GM19395 (cell line): ENCODE measurements around the gene INO80D.
A peak's percentile ranks its signal among the peaks of the same experiment; 100 is the strongest.
"Not testable (repeated sequence)": the region's sequence is repeated elsewhere in the genome, so short reads cannot be mapped to it uniquely, and the experiment has no call there.

Source experiments
- ATAC-seq: cut with Tn5 transposase; IDR thresholded peaks from one replicate; pipeline ENCODE4 v1.9.1; 2021; ENCODE audit warnings: mild to moderate bottlenecking, moderate library complexity; ENCODE audit not compliant: unreplicated experiment

The INO80D gene

DNA sequence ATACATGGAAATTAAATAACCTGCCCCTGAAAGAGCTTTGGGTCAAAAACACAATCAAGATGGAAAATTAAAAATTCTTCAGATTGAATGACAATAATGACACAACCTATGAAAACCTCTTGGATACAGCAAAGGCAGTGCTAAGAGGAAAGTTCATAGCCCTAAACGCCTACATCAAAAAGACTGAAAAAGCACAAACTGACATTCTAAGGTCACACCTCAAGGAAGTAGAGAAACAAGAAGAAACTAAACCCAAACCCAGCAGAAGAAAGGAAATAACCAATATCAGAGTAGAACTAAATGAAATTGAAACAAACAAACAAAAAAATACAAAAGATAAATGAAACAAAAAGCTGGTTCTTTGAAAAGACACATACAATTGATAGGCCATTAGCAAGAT, 52.5 kb downstream of the INO80D start:
- ATAC-seq: not testable (repeated sequence)

DNA sequence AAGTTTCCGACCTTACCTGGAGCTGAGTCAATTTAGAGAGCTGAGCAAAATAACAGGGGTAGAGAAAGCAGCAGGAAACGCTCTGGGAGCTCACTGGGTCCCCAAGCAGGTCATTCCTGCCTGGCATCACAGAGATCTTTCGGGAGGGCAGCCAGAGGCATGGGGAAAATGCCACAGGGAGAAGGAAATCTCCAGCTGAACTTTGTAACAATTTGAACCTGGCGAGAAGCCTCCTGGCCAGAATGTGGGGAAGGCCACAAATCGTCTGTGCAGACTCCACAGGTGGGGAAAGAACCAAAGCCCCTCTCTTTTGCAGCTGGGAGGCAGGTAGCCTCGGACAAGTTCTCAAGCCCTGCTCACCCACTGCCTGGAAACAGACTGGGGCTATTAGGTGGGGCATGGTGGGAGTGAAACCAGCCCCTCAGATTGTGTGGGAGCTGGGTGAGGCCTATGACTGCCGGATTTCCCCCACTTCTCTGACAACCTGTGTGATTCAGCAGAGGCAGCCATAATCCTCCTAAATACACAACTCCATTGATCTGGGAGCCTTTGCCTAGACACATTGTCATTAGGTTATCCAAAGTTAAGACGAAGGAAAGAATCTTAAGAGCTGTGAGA, 53.9 kb downstream of the INO80D start:
- no peak for ATAC-seq

- ATAC-seq: peak; percentile 93
Measured at GRCh38 chr2:206031162-206031784, 54.7 kb downstream of the INO80D start.

GRCh38 chr2:206028101-206028500, 57.9 kb downstream of the INO80D start:
- no peak for ATAC-seq

GRCh38 chr2:206023183-206023582, 62.8 kb downstream of the INO80D start:
- no peak for ATAC-seq

- ATAC-seq: no peak
Measured at GRCh38 chr2:206020171-206020570, 65.8 kb downstream of the INO80D start.

DNA sequence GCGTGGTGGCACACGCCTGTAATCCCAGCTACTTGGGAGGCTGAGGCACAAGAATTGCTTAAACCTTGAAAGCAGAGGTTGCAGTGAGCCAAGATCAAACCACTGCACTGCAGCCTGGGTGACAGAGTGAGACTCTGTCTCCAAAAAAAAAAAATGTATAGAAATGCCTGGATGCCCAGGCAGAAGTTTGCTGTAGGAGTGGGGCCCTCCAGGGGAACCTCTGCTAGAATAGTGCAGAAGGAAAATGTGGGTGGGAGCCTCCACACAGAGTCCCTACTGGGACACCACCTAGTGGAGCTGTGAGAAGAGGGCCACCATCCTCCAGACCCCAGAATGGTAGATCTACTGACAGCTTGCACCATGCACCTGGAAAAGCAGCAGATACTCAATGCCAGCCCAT, 70.2 kb downstream of the INO80D start:
- ATAC-seq: not testable (repeated sequence)

GRCh38 chr2:206011795-206012194, 74.2 kb downstream of the INO80D start:
- ATAC-seq: no peak

GRCh38 chr2:206011018-206011614, 74.9 kb downstream of the INO80D start:
- ATAC-seq: no peak

DNA sequence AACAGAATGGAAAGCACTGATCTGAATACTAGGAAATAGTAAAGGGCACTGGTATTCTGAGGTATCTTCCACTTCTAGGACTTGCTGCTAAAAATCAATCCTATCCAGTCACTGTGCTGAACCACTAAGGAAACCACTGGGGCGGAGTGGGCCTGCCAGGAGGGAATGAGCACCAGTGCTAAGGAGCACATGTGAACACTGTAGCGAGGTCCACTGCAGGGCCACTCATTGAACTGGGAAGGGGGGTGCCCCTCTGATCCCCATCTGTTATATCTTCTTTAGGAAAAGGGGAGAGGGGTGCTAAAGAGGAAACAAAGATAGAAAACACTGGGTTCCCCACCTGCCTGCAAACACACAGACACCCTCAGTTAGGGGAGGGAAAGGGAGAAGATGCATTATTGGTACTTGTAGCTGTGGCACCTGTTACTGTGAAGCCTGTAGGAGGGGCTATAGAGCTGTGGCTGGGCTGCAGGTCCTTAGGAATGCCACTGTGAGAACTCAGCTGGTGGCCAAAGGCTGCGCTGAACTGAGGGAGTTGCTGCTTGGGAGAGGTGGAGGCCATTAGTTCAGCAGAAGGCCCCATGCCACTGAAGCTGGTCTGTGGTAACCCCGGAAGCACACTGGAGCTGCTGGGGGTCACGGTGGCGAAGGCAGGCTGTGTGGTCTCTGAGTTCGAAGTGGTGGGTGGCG, 81.8 kb downstream of the INO80D start:
- ATAC-seq: no peak

DNA sequence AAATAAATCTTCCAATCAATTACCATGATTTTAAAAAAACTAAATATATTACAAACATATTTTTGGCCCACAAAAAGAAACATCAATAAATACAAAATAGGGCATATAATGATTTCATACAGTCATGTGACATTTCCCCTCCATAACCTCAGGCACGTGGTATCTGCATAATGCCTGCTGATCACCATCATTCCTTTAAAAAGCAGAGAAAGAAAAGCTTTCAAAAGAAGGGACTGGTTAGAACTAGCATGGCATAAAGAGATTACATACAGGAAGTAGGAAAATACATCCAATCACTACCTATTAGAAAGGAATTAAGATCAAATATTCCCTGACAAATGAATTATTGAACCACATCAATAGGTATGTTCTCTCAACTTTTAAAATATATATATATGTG, 83.5 kb downstream of the INO80D start:
- ATAC-seq: no peak

DNA sequence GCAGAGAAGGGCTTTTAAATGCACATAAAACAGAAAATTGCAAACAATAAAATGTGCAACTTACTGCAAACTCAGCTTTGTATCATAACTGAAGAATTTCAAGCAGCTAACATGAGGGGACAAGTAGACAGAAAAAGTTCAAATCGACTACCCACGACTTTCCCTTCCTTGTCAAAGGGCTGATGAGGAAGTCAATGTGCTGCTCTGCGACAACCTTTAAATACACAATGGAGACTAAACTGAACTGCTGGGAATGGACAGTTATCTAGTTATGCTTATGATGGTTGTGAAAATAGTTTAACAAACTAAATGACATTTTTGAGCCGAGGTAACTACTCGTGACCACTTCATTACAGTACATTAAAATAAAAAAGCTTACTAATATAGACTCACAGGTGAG, 84.1 kb downstream of the INO80D start:
- ATAC-seq: no peak

DNA sequence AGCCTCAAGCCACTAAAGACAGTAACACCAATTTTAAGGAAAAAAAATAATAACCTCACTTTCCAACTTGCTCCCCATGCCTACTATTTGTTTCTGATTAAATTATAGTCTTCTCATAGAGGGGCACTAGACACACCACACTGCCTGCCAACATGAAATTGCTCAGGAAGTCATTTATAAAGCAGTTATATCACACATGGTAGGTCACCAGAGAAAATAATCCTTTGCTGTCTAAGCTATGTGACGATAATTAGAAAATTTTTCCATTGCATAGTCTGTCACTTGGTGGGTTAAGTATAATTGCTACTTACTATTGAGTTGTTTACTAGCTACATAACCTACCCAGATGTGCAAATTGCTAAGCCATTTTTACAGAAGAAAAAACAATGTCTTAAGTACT, 85.2 kb downstream of the INO80D start:
- no peak for ATAC-seq

- no peak for ATAC-seq
Measured at GRCh38 chr2:205998583-205998982, 87.4 kb downstream of the INO80D start.

- ATAC-seq: no peak
Measured at GRCh38 chr2:205996161-205996560, 89.8 kb downstream of the INO80D start.

DNA sequence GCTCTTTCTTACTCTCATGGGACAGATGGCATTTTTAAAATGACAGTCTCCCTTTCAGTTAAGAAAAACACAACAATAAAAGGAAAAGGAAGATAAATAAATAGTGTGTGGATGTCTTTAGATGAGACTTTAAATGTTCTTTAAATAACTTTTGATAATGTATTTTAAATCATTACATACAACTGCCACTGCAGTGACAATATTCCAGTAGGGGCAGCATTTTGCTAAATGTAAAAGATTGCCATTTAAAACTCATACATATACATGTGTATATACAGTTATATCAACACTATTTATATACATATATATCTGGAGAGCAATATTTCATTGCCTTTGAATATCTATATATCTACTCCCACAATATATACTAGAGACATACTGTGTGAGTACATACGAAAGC, 90.7 kb downstream of the INO80D start:
- ATAC-seq: no peak

GRCh38 chr2:205994344-205994743, 91.6 kb downstream of the INO80D start:
- ATAC-seq: no peak

- ATAC-seq: no peak
Measured at GRCh38 chr2:205990104-205990503, 95.9 kb downstream of the INO80D start.

DNA sequence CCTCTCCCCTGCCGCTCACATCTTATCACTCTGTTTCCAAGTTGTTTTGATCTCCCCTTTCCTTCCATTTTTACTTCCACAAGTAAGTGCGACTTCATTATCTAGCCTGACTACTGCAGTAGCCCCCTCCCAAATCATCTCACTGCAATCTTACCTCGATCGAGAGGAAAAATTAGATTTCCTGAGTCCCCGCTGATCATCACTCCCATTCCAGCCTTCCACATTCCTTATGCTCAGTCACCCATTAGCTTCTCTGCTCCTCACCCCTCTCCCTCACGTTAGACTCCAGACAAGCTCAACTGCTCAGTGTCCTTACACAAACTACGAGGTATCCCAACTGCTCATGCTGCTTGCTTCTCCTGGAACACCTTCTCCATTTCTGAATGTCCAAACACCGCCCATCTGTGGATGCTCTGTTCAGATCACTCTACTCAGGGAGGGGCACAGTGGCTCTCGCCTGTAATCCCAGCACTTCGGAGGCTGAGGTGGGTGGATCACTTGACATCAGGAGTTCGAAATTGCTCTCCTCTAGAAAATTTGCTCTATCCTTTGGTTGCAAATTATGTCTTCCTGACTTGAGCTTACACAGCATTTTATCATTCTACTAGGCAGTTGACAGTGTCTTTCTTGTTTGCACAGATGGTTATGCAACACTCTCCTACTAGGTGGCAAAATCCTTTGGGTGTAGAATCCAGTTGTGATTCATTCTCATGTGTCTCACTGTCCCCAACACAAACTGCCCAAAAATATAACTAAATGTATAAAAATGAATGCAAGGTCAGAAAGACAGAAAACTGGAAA, 96.5 kb downstream of the INO80D start:
- ATAC-seq: no peak

- ATAC-seq: not testable (repeated sequence)
Measured at GRCh38 chr2:205988681-205989080, 97.3 kb downstream of the INO80D start.

DNA sequence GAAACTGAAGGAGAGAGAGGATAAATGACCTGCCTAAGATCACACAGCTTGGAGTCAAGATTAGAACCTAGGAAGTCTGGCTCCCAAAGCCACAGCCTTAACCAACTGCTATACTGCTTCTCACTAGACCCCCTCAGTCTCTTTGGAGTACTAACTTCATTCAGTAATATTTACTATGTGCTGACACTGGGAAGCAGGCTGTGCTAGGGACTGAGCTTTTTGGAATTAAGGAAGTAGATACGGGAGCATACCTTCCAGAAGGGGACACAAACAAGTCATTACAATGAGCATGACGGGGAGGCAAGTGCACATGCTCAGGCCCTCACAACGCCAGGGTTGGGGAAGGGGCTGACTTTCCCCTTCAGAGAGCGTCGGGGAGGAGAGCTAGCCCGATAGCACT, 97.7 kb downstream of the INO80D start:
- ATAC-seq: no peak
